Hypothalamus (tissue), 51 donors: ENCODE results near the gene GOLGB1.
A peak's percentile ranks its signal among the peaks of the same experiment; 100 is the strongest.

ENCODE experiments used
- DNase-seq, 51 donors: peaks; one replicate each; lab custom pipeline; 2025; lab: John Stamatoyannopoulos, UW

GOLGB1 gene

GRCh38 chr3:121648219-121648958, 101.2 kb downstream of the GOLGB1 start:
- peak in 5 of 51 donors; percentile 2 to 42 (median 18) for DNase-seq

GRCh38 chr3:121645054-121645453, 104.5 kb downstream of the GOLGB1 start:
- DNase-seq, result no peak

- no peak for DNase-seq
Measured at GRCh38 chr3:121642601-121643314, 106.8 kb downstream of the GOLGB1 start.

GRCh38 chr3:121641127-121641526, 108.4 kb downstream of the GOLGB1 start:
- no peak for DNase-seq

GRCh38 chr3:121637922-121638321, 111.6 kb downstream of the GOLGB1 start:
- DNase-seq, result no peak

DNA sequence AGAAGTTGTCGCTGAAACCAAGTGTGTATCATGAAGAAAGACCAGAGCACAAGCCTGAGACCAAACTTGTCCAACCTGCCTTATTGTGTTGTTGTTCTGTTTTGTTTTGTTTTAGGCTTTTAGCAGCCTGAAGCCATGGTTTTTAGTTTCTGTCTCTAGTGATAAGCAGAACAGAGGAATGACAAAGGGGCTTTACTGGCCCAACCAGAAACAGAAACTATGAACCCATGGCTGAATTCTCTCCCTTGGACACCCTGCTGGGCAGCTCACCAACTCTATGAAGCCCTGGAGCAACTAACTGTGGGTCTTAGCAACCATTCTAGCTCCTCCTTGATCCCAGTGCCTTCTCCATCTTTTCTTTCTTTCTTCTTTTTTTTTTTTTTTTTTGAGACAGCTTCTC, 119.2 kb downstream of the GOLGB1 start:
- no peak for DNase-seq

DNA sequence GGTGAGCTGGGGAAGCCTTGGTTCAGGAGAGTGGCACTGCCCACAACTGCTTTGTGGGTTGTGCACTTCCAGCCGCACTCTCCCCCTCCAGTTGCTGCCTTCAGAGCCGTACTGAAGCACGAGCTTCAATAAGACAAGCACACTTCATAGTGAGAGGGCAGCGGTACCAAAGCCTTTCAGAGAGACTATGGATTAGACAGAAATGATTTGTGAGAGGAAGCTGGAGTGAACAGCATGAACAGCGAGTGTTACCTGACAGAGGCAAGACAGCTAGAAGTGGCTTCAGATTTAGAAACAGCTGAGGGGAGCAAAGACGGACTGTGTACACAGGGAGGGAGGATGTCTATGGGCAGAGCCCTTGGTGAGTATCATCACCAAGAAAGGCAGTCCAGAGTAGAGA, 119.9 kb downstream of the GOLGB1 start:
- DNase-seq, result no peak

GRCh38 chr3:121627622-121628021, 121.9 kb downstream of the GOLGB1 start:
- no peak for DNase-seq

- no peak for DNase-seq
Measured at GRCh38 chr3:121627211-121627610, 122.3 kb downstream of the GOLGB1 start.

DNA sequence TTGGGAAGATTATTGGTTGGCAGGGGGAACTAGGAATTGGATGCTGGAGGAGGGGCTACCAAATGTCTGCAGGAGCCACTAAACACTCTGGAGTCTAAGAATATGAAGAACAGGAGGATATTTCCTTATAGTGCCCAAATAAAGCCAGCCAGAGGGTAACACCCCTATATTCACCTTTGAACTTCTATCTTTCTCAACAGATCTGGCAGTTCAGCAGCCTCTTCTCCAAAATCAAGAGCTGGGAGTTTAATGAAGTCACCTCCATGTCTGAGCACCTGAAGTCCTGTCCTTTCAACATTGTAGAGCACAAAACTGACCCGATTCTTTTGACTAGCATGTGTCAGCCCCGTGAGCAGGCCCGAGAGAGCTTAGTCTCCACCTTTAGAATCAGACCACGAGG, 123.0 kb downstream of the GOLGB1 start:
- DNase-seq, result no peak

- no peak for DNase-seq
Measured at GRCh38 chr3:121624147-121624899, 125.2 kb downstream of the GOLGB1 start.

DNA sequence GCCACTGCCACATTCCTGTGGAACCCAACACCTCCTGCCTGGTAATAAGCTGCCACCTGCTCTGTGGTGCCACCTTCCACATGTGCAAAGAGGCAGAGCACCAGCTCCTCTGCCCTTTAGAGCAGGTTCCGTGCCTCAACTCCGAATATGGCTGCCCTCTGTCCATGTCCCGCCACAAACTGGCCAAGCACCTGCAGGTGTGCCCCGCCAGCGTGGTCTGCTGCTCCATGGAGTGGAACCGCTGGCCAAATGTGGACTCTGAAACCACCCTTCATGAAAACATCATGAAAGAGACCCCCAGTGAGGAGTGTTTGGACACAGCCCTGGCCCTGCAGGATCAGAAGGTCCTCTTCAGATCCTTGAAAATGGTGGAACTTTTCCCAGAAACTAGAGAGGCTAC, 128.1 kb downstream of the GOLGB1 start:
- no peak for DNase-seq

DNA sequence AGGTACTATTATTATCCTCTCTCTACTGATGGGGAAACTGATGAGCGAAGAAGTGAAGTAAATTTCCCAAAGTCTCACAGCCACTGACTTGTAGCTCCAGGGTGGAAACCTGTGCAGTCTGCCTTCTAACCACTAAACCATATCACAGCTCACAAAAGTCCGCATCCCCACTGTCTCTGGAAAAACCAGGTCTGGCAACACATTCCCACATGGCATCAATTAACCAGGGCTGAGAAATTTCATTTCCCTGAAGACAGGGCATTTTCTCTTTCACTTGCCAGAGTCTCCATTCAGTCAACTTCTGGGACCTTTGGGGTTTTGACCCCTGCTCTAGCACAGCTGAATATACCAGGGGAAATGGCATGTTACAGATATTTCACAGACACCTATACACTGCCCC, 129.8 kb downstream of the GOLGB1 start:
- no peak for DNase-seq
